Left lung (tissue), 14 donors: Measurements from ENCODE around the gene PPP4R3C. TPM values are rescaled to one million over a fixed set of nuclear protein-coding genes. Genes with fewer than 3 reads are reported as not detected.
"Not testable (repeated sequence)": the region's sequence is repeated elsewhere in the genome, so short reads cannot be mapped to it uniquely, and the experiment has no call there.

Experiments used
- ATAC-seq: fragments of 200-7000 bp; cut with Tn5 transposase; one replicate; pipeline ENCODE4 v1.9.1; 2020; ENCODE audit warnings: moderate library complexity
- DNase-seq, 4 donors: peaks; one replicate each; pipeline ENCODE4 v3.0.0-alpha.2; 2013 to 2020
- H3K27ac ChIP-seq, 2 donors: fragments of 200-600 bp; sonication (generic) in 1 of 2; one replicate each; pipeline versions ENCODE4 v1.5.0 to v1.8.0; 2020 to 2021
- H3K27me3 ChIP-seq, 2 donors: fragments of 200-600 bp; sonication (generic) in 1 of 2; one replicate each; pipeline versions ENCODE4 v1.5.0 to v1.8.0; 2020 to 2021
- H3K36me3 ChIP-seq, 2 donors: fragments of 200-600 bp; sonication (generic) in 1 of 2; one replicate each; pipeline versions ENCODE4 v1.5.0 to v1.8.0; 2020 to 2021
- H3K4me1 ChIP-seq, 2 donors: fragments of 200-600 bp; one replicate each; pipeline ENCODE4 v1.8.0; 2021
- H3K4me3 ChIP-seq, 2 donors: fragments of 200-600 bp; sonication (generic) in 1 of 2; one replicate each; pipeline versions ENCODE4 v1.5.0 to v1.8.0; 2020 to 2021; ENCODE audit warnings: mild to moderate bottlenecking in 1 of 2
- H3K9me3 ChIP-seq, 2 donors: fragments of 200-600 bp; sonication (generic) in 1 of 2; one replicate each; pipeline versions ENCODE4 v1.5.0 to v1.8.0; 2020 to 2021
- CTCF ChIP-seq, 2 donors: fragments of 200-600 bp; sonication (generic) in 1 of 2; IDR thresholded peaks; one replicate each; pipeline versions ENCODE4 v1.5.0 to v1.8.0; 2021; ENCODE audit warnings: antibody characterized with exemption in 2 of 2
- intact Hi-C, 2 donors: fragments of 100-400 bp; cut with DNase I; formaldehyde crosslinking; loops; one replicate each; pipeline versions ENCODE4 v1.11.2 to v1.14.2; 2022
- long read RNA-seq, 12 donors: library from polyadenylated mRNA in 2 of 12; unstranded in 2 of 12; transcript quantifications; one replicate each; pipeline ENCODE4 v2.0.0 and lab custom pipeline, GENCODE V29; 2019 to 2026
- polyA plus RNA-seq, 6 donors: library from polyadenylated mRNA; unstranded; fragments of 120-200 nt; gene quantifications; one replicate each; pipeline ENCODE4 v1.2.1, GENCODE V29; 2013; ENCODE audit not compliant: insufficient read length in 6 of 6
- total RNA-seq, 2 donors: library from RNA; stranded (reverse); fragmentation: NEBNext Ultra II Directional; extraction: Animal tissue kit (Norgen Biotek cat#: 25700); gene quantifications; one replicate each; pipeline ENCODE4 v1.2.1, GENCODE V29; 2021
- donor health status: DM: no; HTN: yes; CAD: no.
- donor health status: DM: no; HTN: no; CAD: no.

PPP4R3C gene
- total RNA-seq (not detected), polyA plus RNA-seq (not detected)
- long read RNA-seq, donor 1, result 0 reads
- long read RNA-seq, donor 2, result 0 reads
- long read RNA-seq, donor 3, result 0 reads
- long read RNA-seq, donor 4, result 0 reads
- long read RNA-seq, donor 5, result 0 reads
- long read RNA-seq, donor 6, result 0 reads
- long read RNA-seq, donor 7, result 0 reads
- long read RNA-seq, donor 8, result 0 reads
- long read RNA-seq, donor 9, result 0 reads
- long read RNA-seq, donor 10, result 0 reads
- long read RNA-seq, donor 11, result 0 reads
- long read RNA-seq, donor 12, result 0 reads

GRCh38 chrX:27463187-27463586 lies at the start of gene PPP4R3C:
Gene PPP4R3C, minus strand, starts transcription at chrX:27463341. Its CDS starts 45 bp downstream, at chrX:27463296.
- H3K27me3 ChIP-seq, result no peaks in the 10 kb centered on the region
- ATAC-seq (no peak), DNase-seq (no peak)
- no peaks in the 10 kb centered on the region for H3K4me1 ChIP-seq
- intact Hi-C loops, result no loop called here
- H3K27ac ChIP-seq, result no peak within 1 kb of the TSS
- no peaks in the 10 kb centered on the region for H3K9me3 ChIP-seq
- no peak for TF ChIP-seq CTCF (IDR thresholded peaks at IDR 0.05)
- H3K4me3 ChIP-seq, result no peak within 1 kb of the TSS
- H3K36me3 ChIP-seq, result no peaks in the 10 kb centered on the region

GRCh38 chrX:27491397-27491796 lies 28.3 kb upstream of the PPP4R3C start:
- H3K27ac ChIP-seq, result no peak overlapping the region
- no peaks in the 10 kb centered on the region for H3K27me3 ChIP-seq
- no peaks in the 10 kb centered on the region for H3K9me3 ChIP-seq
- no peaks in the 10 kb centered on the region for H3K4me1 ChIP-seq
- TF ChIP-seq CTCF (IDR thresholded peaks at IDR 0.05), result no peak
- DNase-seq (no peak), ATAC-seq (no peak)
- no peaks in the 10 kb centered on the region for H3K36me3 ChIP-seq
- intact Hi-C loops, result no loop called here
- no peak overlapping the region for H3K4me3 ChIP-seq

DNA sequence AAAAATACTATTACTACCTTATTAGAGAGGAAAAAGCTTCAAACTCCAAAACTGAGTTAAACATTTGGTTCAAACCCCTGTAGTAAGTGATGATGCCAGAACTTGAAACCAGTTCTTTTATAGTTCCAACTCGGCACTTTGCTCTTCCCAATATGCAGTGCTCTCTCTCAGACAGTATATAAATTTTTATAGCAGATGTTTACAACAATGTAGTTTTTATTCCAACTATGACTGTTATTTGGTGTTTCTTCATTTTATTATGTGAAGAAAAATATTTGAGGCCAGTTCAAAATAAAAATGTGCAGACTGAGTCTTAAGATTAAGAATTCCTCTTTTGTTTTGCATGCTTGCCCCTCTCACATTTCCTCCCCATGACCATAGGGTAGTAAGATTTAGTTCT lies 2.9 kb upstream of the PPP4R3C start:
- Histone ChIP-seq H3K4me1 (no peaks in the 10 kb centered on the region), H3K4me3 (no peak overlapping the region), H3K9me3 (no peaks in the 10 kb centered on the region), H3K27ac (no peak overlapping the region), H3K27me3 (no peaks in the 10 kb centered on the region), H3K36me3 (no peaks in the 10 kb centered on the region)
- DNase-seq (peak in 1 of 4 donors; percentile 33), ATAC-seq (no peak)
- intact Hi-C loops, result no loop called here
- TF ChIP-seq CTCF (IDR thresholded peaks at IDR 0.05), result no peak

DNA sequence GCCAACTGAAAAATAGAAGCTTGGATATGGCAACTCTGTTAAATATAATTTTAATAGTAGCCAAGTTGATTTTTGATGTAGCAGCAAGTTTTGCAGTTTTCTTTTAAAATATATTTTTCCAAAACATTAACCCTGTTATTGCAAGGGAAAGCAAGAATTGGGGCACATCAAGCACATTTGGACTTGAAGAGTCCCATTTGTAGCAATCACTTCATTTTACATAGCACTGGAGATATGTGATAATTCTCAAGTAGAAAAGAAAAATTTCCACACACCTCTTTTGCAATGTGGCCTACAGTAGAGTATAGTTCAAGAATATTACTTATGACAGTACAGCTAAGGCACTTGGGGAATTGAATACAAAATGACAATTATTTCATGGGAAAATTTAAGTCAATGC lies 1.9 kb upstream of the PPP4R3C start:
- TF ChIP-seq CTCF (IDR thresholded peaks at IDR 0.05), result no peak
- Histone ChIP-seq H3K9me3 (no peaks in the 10 kb centered on the region), H3K27me3 (no peaks in the 10 kb centered on the region), H3K4me1 (no peaks in the 10 kb centered on the region), H3K4me3 (no peak overlapping the region), H3K36me3 (no peaks in the 10 kb centered on the region), H3K27ac (no peak overlapping the region)
- DNase-seq, result peak in 1 of 4 donors; percentile 35
- ATAC-seq, result no peak
- intact Hi-C loops, result no loop called here

DNA sequence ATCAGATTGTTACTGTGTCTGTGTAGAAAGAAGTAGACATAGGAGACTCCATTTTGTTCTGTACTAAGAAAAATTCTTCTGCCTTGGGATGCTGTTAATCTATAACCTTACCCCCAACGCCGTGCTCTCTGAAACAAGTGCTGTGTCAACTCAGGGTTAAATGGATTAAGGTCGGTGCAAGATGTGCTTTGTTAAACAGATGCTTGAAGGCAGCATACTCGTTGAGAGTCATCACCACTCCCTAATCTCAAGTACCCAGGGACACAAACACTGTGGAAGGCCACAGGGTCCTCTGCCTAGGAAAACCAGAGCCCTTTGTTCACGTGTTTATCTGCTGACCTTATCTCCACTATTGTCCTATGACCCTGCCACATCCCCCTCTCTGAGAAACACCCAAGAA lies 4.0 kb downstream of the PPP4R3C start:
- H3K4me1 ChIP-seq, H3K36me3 ChIP-seq, H3K27me3 ChIP-seq, H3K4me3 ChIP-seq, ATAC-seq, DNase-seq, H3K9me3 ChIP-seq, intact Hi-C loops, H3K27ac ChIP-seq: not testable (repeated sequence)

DNA sequence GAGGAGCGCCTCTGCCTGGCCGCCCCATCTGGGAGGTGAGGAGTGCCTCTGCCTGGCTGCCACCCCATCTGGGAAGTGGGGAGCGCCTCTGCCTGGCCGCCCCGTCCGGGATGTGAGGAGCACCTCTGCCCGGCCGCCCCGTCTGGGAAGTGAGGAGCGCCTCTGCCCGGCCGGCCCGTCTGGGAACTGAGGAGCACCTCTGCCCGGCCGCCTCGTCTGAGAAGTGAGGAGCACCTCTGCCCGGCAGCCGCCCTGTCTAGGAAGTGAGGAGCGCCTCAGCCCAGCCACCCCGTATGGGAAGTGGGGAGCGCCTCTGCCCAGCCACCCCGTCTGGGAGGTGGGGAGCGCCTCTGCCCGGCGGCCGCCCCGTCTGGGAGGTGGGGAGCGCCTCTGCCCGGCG lies 4.6 kb downstream of the PPP4R3C start:
- DNase-seq, intact Hi-C loops, H3K27me3 ChIP-seq, H3K9me3 ChIP-seq, H3K36me3 ChIP-seq, H3K4me1 ChIP-seq, H3K27ac ChIP-seq, H3K4me3 ChIP-seq, ATAC-seq: not testable (repeated sequence)
